ENCODE data around the gene NCL. TPM values are rescaled to one million over a fixed set of nuclear protein-coding genes. Genes with fewer than 3 reads are reported as not detected.

Gene NCL
- total and polyA plus RNA-seq, 7 experiments from 2014 or later = 411 to 662 (median 457) TPM

DNA sequence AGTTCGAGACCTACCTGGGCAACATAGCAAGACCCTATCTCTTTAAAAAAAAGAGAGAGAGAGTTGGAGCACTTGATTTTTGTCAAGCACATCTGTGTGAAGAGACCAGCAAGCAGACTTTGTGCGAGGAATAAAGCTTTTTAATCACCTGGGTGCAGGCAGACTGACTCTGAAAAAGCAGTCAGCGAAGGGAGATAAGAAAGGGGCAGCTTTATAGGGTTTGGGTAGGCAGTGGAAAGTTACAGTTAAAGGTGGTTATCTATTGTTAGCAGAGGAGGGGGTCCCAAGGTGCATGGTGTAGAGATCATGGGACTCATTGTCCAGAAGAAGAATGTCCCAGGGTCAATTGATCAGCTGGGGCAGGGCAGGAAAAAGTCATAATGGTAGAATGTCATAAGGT lies 34.4 kb downstream of the NCL start:
- Mint-ChIP-seq H3K4me3 (no peak overlapping the region), H3K9me3 (peaks cover 7 to 19% (median 16%) of the 10 kb centered on the region in 11 donors), H3K4me1 (peaks cover 0 to 11% (median 0%) of the 10 kb centered on the region in 7 donors), H3K27ac (no peak overlapping the region), H3K36me3 (peaks cover 0 to 12% (median 11%) of the 10 kb centered on the region in 5 donors), H3K27me3 (peaks cover 0 to 4% (median 0%) of the 10 kb centered on the region in 5 donors)
- H3K4me3 ChIP-seq (ENCODE audit: low read length) = no peak overlapping the region
- H3K4me1 ChIP-seq (ENCODE audit: control insufficient read depth in 2 of 2, insufficient read depth in 2 of 2, low read length in 2 of 2) = peaks cover 0 to 15% of the 10 kb centered on the region in 2 donors
- H3K36me3 ChIP-seq (ENCODE audit: control insufficient read depth in 2 of 3, insufficient read depth in 3 of 3, low read length in 3 of 3) = no peaks in the 10 kb centered on the region
- ChIA-PET POLR2A (no interaction called here), CTCF (no interaction called here)
- peaks cover 0 to 6% (median 0%) of the 10 kb centered on the region in 3 experiments for H3K9me3 ChIP-seq (ENCODE audit: control insufficient read depth in 2 of 3, low read length in 3 of 3)
- ATAC-seq (no peak), DNase-seq (no peak)
- H3K27ac ChIP-seq (ENCODE audit: low read depth, low read length) = no peak overlapping the region
- intact Hi-C loops (cut with micrococcal nuclease) = no loop called here
- H3K27me3 ChIP-seq (ENCODE audit: control insufficient read depth in 2 of 2, insufficient read depth in 2 of 2, low read length in 2 of 2) = no peaks in the 10 kb centered on the region

DNA sequence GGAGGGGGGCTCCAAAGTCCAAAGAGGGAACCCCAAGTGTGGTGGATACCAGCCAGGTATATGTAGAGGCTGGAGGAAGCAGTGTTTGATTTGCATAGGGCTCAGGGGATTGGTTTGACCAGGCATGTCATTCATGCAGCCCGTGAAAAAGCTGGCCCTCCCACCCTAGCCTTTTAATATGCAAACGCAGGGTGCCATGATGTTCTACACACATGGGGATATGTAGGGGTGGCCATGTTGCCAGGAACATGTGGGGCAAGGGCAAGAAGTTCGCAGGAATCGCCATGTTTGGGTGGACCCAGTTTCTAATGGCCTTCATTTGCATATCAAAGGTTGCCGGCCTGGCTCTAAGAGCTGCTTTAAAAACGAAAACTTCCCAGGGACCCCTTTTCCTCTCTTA lies 35.1 kb downstream of the NCL start:
- no peaks in the 10 kb centered on the region for H3K27me3 ChIP-seq (ENCODE audit: control insufficient read depth in 2 of 2, insufficient read depth in 2 of 2, low read length in 2 of 2)
- no peak overlapping the region for H3K27ac Mint-ChIP-seq
- intact Hi-C loops (cut with micrococcal nuclease) = no loop called here
- H3K4me1 Mint-ChIP-seq = peaks cover 0 to 10% (median 0%) of the 10 kb centered on the region in 7 donors
- H3K9me3 Mint-ChIP-seq = peaks cover 7 to 19% (median 16%) of the 10 kb centered on the region in 11 donors
- no peak overlapping the region for H3K27ac ChIP-seq (ENCODE audit: low read depth, low read length)
- no peak overlapping the region for H3K4me3 ChIP-seq (ENCODE audit: low read length)
- ChIA-PET POLR2A (no interaction called here), CTCF (interaction anchor here (0.6 kb wide), 1 partner anchor 334 kb away, joined by 3 read pairs; no protein-coding TSS in a partner anchor)
- no peak for DNase-seq
- peaks cover 0 to 6% (median 0%) of the 10 kb centered on the region in 3 experiments for H3K9me3 ChIP-seq (ENCODE audit: control insufficient read depth in 2 of 3, low read length in 3 of 3)
- H3K4me3 Mint-ChIP-seq = no peak overlapping the region
- no peaks in the 10 kb centered on the region for H3K36me3 ChIP-seq (ENCODE audit: control insufficient read depth in 2 of 3, insufficient read depth in 3 of 3, low read length in 3 of 3)
- H3K27me3 Mint-ChIP-seq = peaks cover 0 to 4% (median 2%) of the 10 kb centered on the region in 5 donors
- peaks cover 0 to 12% (median 11%) of the 10 kb centered on the region in 5 donors for H3K36me3 Mint-ChIP-seq
- no peak for ATAC-seq
- H3K4me1 ChIP-seq (ENCODE audit: control insufficient read depth in 2 of 2, insufficient read depth in 2 of 2, low read length in 2 of 2) = peaks cover 0 to 15% of the 10 kb centered on the region in 2 donors

DNA sequence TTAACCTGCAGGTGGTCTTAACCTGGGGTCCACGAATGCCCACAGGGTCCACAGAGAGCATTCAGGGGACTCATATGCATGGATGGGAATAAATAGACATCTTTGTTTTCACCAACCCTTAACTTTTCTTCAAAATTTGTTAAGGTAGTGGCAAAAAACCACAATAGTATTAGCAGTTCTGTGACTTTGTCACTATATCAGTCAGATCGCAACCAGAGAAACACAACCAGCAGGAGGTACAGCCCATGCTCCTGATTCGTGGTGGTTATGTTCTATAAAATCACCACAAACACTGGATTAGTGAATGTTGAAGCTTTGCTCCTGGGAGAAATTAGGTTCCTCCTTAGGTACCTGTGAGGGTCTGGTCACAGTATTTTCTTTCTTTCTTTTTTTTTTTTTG lies 37.2 kb downstream of the NCL start:
- Mint-ChIP-seq H3K4me3 (no peak overlapping the region), H3K36me3 (peaks cover 0 to 12% (median 11%) of the 10 kb centered on the region in 5 donors), H3K27me3 (peaks cover 0 to 4% (median 2%) of the 10 kb centered on the region in 5 donors), H3K27ac (peak overlapping the region in 1 of 9 donors; percentile 48), H3K4me1 (peaks cover 0 to 6% (median 0%) of the 10 kb centered on the region in 7 donors), H3K9me3 (peaks cover 6 to 19% (median 16%) of the 10 kb centered on the region in 11 donors)
- CTCF ChIA-PET = no interaction called here
- H3K27me3 ChIP-seq (ENCODE audit: control insufficient read depth in 2 of 2, insufficient read depth in 2 of 2, low read length in 2 of 2) = no peaks in the 10 kb centered on the region
- no peak overlapping the region for H3K4me3 ChIP-seq (ENCODE audit: low read length)
- intact Hi-C loops (cut with micrococcal nuclease) = no loop called here
- H3K9me3 ChIP-seq (ENCODE audit: control insufficient read depth in 2 of 3, low read length in 3 of 3) = peaks cover 0 to 6% (median 0%) of the 10 kb centered on the region in 3 experiments
- no peak overlapping the region for H3K27ac ChIP-seq (ENCODE audit: low read depth, low read length)
- no peaks in the 10 kb centered on the region for H3K36me3 ChIP-seq (ENCODE audit: control insufficient read depth in 2 of 3, insufficient read depth in 3 of 3, low read length in 3 of 3)
- ATAC-seq (no peak), DNase-seq (no peak)
- POLR2A ChIA-PET = no interaction called here
- peaks cover 0 to 15% of the 10 kb centered on the region in 2 donors for H3K4me1 ChIP-seq (ENCODE audit: control insufficient read depth in 2 of 2, insufficient read depth in 2 of 2, low read length in 2 of 2)

DNA sequence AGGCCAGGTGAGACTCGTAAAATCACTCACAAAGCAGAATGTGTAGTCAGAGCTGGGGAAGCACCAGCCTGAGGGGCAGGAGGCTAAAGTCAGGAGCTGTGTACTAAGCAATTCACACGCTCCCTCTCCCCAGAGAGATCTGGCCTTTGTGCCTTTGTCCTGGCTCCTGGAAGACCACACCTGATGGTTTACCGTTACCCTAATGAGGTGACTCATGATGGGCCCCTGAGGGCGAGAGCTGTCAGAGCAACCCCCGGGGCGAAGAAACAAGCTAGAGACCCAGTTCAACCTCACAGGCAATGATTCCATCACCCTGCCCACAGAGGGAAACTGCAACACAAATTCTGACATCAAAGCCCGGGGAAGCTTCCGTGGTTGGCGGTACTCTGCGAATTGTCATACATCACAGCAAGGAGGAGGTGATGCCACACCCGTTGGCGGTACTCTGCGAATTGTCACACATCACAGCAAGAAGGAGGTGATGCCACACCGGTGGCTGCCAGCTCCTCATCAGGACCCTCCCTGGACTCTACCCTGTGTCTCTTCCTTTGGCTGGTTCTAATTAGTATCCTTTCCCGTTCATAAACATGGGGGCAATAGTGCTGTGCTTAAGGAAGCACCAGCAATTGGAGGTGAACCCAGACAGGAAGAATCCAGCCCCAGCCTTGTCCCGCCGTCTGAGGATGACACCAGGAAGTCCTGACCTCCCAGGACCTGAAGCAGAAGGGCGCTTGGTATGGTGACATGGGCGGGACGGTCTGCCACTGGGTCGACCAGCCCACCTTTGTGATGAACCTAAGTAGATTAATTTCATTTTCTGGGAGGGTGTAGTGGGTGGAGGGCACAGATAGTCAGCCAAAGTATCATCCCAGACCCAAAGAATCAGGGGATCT lies 38.2 kb downstream of the NCL start:
- no peaks in the 10 kb centered on the region for H3K9me3 ChIP-seq (ENCODE audit: control insufficient read depth in 2 of 3, low read length in 3 of 3)
- no peak overlapping the region for H3K4me3 ChIP-seq (ENCODE audit: low read length)
- CTCF ChIA-PET = no interaction called here
- ATAC-seq (peak; percentile 88), DNase-seq (peak in 3 of 9 donors; percentile 15 to 17 (median 16))
- peaks cover 0 to 3% (median 2%) of the 10 kb centered on the region in 5 donors for H3K36me3 Mint-ChIP-seq
- peaks cover 0 to 2% (median 0%) of the 10 kb centered on the region in 5 donors for H3K27me3 Mint-ChIP-seq
- peak overlapping the region in 1 of 10 donors; percentile 48 for H3K4me3 Mint-ChIP-seq
- POLR2A ChIA-PET = no interaction called here
- peak overlapping the region in 1 of 9 donors; percentile 78 for H3K27ac Mint-ChIP-seq
- no peak overlapping the region for H3K27ac ChIP-seq (ENCODE audit: low read depth, low read length)
- H3K4me1 ChIP-seq (ENCODE audit: control insufficient read depth in 2 of 2, insufficient read depth in 2 of 2, low read length in 2 of 2) = peaks cover 0 to 15% of the 10 kb centered on the region in 2 donors
- intact Hi-C loops (cut with micrococcal nuclease) = no loop called here
- H3K9me3 Mint-ChIP-seq = peaks cover 0 to 8% (median 6%) of the 10 kb centered on the region in 11 donors
- H3K36me3 ChIP-seq (ENCODE audit: control insufficient read depth in 2 of 3, insufficient read depth in 3 of 3, low read length in 3 of 3) = no peaks in the 10 kb centered on the region
- H3K4me1 Mint-ChIP-seq = peaks cover 0 to 6% (median 0%) of the 10 kb centered on the region in 7 donors
- H3K27me3 ChIP-seq (ENCODE audit: control insufficient read depth in 2 of 2, insufficient read depth in 2 of 2, low read length in 2 of 2) = no peaks in the 10 kb centered on the region

DNA sequence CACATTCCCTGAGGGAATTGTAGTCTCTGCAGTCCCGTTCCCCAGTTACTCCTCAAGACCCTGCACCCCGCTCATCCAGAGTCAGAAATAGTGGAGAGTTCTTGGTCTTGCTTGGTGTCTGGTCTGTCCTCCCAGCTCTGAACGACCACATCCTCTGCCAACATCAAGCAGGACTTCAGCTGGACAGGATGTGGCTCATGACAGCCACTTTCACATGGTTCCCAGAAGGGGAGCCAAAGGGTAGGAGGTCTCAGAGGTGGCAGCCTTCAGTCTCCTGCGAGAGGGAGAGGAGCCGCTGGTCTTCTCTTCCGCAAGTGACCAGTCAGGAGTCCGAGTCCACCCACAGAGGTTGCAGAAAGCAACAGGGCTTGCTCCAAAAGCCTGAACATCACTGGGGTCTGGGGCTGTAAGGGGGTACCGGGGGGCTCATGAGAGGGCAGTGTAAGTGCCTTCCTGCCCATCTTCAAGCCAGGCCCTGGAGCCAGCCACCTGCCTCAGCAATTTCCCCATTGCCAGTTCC lies 38.9 kb downstream of the NCL start:
- no peaks in the 10 kb centered on the region for H3K36me3 ChIP-seq (ENCODE audit: control insufficient read depth in 2 of 3, insufficient read depth in 3 of 3, low read length in 3 of 3)
- Mint-ChIP-seq H3K4me1 (peaks cover 0 to 6% (median 0%) of the 10 kb centered on the region in 7 donors), H3K27me3 (peaks cover 0 to 2% (median 0%) of the 10 kb centered on the region in 5 donors), H3K36me3 (no peaks in the 10 kb centered on the region), H3K9me3 (peaks cover 0 to 4% (median under 1%) of the 10 kb centered on the region in 11 donors), H3K4me3 (no peak overlapping the region), H3K27ac (no peak overlapping the region)
- H3K9me3 ChIP-seq (ENCODE audit: control insufficient read depth in 2 of 3, low read length in 3 of 3) = no peaks in the 10 kb centered on the region
- POLR2A ChIA-PET = no interaction called here
- intact Hi-C loops (cut with micrococcal nuclease) = no loop called here
- DNase-seq = no peak
- CTCF ChIA-PET = no interaction called here
- H3K27me3 ChIP-seq (ENCODE audit: control insufficient read depth in 2 of 2, insufficient read depth in 2 of 2, low read length in 2 of 2) = no peaks in the 10 kb centered on the region
- H3K4me3 ChIP-seq (ENCODE audit: low read length) = no peak overlapping the region
- no peak overlapping the region for H3K27ac ChIP-seq (ENCODE audit: low read depth, low read length)
- no peak for ATAC-seq
- peaks cover 0 to 15% of the 10 kb centered on the region in 2 donors for H3K4me1 ChIP-seq (ENCODE audit: control insufficient read depth in 2 of 2, insufficient read depth in 2 of 2, low read length in 2 of 2)

DNA sequence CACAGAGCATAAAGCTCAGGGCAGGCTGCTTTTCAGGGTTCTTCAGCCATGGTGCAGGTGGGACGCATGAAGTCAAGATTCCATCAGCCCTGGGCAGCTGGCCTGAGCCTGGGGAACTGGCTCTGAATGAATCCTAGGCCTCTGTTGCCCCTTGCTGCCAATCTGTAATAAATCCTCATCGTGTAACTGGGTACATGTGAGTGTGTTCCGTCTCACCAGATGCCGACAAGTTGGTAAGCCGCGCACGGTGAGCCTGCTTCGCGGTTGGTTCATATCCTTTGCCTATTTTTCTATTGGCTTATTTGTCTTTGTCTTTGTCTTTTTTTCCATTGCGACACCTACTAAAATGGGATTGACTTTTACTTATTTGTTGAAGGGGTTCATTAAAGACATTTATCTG lies 41.1 kb downstream of the NCL start:
- POLR2A ChIA-PET = no interaction called here
- H3K27me3 Mint-ChIP-seq = peaks cover 0 to 13% (median 4%) of the 10 kb centered on the region in 5 donors

More for the DNA sequence above, 41.1 kb downstream of the NCL start:
- Histone ChIP-seq H3K4me1 (ENCODE audit: control insufficient read depth in 2 of 2, insufficient read depth in 2 of 2, low read length in 2 of 2) (peaks cover 0 to 15% of the 10 kb centered on the region in 2 donors), H3K9me3 (ENCODE audit: control insufficient read depth in 2 of 3, low read length in 3 of 3) (no peaks in the 10 kb centered on the region), H3K27ac (ENCODE audit: low read depth, low read length) (no peak overlapping the region), H3K4me3 (ENCODE audit: low read length) (no peak overlapping the region), H3K27me3 (ENCODE audit: control insufficient read depth in 2 of 2, insufficient read depth in 2 of 2, low read length in 2 of 2) (no peaks in the 10 kb centered on the region), H3K36me3 (ENCODE audit: control insufficient read depth in 2 of 3, insufficient read depth in 3 of 3, low read length in 3 of 3) (no peaks in the 10 kb centered on the region)
- Mint-ChIP-seq H3K9me3 (no peaks in the 10 kb centered on the region), H3K4me3 (no peak overlapping the region), H3K4me1 (peaks cover 0 to 6% (median 0%) of the 10 kb centered on the region in 7 donors), H3K36me3 (no peaks in the 10 kb centered on the region), H3K27ac (no peak overlapping the region)
- ATAC-seq (no peak), DNase-seq (no peak)
- intact Hi-C loops (cut with micrococcal nuclease) = no loop called here
- CTCF ChIA-PET = no interaction called here

All from naive thymus-derived CD4-positive, alpha-beta T cell (primary cell).